Astrocyte of the spinal cord (primary cell): Measurements from ENCODE around the gene PLAAT4.

Experiments
- DNase-seq: peaks from one replicate; pipeline ENCODE4 v3.0.0; 2011; ENCODE audit warnings: low read depth, low spot score
- H3K4me3 ChIP-seq: 2 replicates; pipeline ENCODE4 v1.5.1; 2011; ENCODE audit warnings: low read depth, mild to moderate bottlenecking, low read length, moderate library complexity
- in situ Hi-C: cut with HindIII; loops from 2 replicates; pipeline ENCODE4 v1.10.0; 2017; ENCODE audit warnings: low sequenced_read_pairs
- TF ChIP-seq, protein P1 (sequence below): IDR thresholded peaks from 2 replicates; pipeline ENCODE4 v1.5.1; 2012; ENCODE audit warnings: low read depth, mild to moderate bottlenecking, low read length, inconsistent platforms

PLAAT4 gene

DNA sequence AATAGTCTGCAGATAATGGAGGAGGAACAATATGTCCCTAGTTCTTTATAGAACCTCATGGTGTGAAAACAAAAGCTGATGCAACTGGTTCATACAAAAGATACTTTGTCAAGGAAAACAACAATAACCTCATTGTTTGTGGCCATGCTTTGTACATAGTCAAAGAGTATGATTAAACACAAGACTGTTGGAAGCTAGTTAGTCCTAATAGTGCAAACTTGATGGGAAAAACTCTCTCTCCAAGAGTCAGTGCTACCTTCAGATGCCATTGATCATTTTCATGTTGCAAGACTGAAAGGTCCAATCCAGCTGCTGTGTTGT lies 46.7 kb downstream of the PLAAT4 start:
- TF ChIP-seq, protein P1, sequence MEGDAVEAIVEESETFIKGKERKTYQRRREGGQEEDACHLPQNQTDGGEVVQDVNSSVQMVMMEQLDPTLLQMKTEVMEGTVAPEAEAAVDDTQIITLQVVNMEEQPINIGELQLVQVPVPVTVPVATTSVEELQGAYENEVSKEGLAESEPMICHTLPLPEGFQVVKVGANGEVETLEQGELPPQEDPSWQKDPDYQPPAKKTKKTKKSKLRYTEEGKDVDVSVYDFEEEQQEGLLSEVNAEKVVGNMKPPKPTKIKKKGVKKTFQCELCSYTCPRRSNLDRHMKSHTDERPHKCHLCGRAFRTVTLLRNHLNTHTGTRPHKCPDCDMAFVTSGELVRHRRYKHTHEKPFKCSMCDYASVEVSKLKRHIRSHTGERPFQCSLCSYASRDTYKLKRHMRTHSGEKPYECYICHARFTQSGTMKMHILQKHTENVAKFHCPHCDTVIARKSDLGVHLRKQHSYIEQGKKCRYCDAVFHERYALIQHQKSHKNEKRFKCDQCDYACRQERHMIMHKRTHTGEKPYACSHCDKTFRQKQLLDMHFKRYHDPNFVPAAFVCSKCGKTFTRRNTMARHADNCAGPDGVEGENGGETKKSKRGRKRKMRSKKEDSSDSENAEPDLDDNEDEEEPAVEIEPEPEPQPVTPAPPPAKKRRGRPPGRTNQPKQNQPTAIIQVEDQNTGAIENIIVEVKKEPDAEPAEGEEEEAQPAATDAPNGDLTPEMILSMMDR: no peak

DNA sequence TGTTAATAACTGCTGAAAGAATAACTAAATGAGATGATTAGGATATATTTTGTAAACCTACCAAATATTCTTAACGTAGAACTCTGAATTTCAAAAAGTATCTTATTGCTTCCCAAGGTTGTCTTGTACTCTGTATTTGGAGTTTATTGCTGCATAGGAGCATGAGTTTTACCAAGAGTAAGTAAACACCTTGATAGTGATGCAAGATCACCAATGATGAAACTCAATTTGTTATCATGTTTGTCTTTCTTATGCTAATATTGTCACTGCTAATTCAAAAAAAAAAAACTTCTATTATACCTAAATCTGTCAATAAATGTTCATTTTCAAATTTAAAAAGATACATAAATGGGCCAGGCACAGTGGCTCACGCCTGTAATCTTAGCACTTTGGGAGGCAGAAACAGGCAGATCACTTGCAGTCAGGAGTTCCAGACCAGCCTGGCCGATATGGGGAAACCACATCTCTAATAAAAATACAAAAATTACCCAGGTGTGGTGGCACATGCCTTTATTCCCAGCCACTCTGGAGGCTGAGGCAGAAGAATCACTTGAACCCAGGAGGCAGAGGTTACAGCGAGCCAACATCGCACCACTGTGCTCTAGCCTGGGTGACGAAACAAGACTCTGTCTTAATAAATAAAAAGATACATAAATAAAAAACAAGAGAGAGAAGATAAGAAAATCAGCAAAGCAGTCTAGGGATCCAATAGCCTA lies 50.0 kb downstream of the PLAAT4 start:
- TF ChIP-seq, protein P1: no peak
- no peak for DNase-seq
- no peak overlapping the region for H3K4me3 ChIP-seq
- in situ Hi-C loops: no loop called here

More for the DNA sequence above, 46.7 kb downstream of the PLAAT4 start:
- DNase-seq: no peak
- in situ Hi-C loops: no loop called here
- H3K4me3 ChIP-seq: no peak overlapping the region

DNA sequence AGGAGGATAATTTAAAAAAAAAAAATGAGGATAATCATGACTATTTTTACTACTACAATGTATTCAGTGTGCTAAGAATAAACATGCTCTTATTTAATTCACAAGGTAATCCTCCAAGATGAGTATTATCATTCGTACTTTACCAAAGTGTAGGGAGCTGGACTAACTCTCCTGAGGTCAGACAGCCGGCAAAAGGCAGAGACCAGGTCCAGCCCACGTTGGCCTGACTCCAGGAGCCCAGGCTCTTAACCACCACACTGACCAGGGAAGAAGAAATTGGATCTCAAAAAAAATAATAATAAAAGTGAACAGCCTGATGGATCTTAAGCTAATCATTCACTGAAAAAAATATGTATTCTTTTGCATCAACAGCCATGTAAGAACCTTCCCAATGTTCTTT lies 52.4 kb downstream of the PLAAT4 start:
- in situ Hi-C loops: no loop called here

DNA sequence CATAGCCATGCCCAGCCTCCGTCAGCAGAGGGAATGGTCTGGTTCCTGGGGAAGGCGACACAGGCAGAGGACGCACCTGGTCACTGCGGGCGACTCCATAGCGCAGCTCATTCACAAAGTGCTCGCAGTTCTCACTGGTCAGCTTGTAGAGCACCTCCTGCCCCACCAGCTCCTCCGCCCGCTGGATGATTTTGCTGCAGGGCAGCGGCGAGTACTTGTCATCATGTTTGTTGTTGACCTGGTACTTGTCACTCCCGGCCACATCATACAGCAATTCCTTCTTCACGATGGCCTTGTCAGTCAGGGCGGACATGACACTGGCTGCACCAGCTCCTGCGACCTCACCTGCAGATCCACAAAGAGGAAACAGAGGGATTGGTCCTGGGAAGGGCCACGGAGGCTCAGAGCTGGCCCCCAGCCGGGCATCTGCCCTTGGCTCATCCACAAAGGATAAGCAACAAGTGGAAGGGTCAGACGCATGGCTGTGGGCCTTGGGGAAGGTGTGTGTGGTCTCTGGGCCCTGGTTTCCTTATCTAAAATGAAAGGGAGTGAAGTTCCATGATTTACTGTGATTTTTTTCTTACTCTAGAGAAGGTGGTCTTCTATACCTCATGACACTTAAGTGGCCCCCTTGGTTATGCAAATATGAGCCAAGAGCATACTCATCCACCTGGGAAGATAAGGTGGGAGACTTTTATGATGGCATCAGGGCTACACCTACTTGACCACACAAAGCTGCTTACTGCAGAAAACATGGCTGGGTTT lies 53.6 kb downstream of the PLAAT4 start:
- no peak overlapping the region for H3K4me3 ChIP-seq
- TF ChIP-seq, protein P1: no peak
- DNase-seq: no peak
- in situ Hi-C loops: no loop called here

More for the DNA sequence above, 52.4 kb downstream of the PLAAT4 start:
- no peak for DNase-seq
- no peak overlapping the region for H3K4me3 ChIP-seq
- TF ChIP-seq, protein P1: no peak

DNA sequence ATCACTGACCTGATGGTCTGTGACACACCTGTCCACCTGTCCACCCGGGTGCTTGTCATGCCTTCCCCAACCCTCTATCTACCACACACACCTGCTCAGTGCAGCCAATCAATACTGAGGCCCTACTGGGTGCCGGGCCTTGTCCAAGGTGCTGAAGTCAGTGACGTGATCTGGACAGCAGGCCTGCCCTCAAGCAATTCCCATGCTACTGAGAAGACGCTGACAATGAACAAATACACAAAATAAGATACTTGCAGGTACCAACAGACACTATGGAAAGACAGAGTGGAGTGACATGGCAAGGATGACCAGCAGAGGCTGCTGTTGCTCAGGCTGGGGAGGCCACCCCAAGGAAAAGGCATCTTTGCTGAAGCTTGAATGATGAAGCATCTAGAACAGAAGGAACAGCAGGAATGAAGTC lies 56.4 kb downstream of the PLAAT4 start:
- in situ Hi-C loops: no loop called here
- TF ChIP-seq, protein P1: peak; percentile 78

DNA sequence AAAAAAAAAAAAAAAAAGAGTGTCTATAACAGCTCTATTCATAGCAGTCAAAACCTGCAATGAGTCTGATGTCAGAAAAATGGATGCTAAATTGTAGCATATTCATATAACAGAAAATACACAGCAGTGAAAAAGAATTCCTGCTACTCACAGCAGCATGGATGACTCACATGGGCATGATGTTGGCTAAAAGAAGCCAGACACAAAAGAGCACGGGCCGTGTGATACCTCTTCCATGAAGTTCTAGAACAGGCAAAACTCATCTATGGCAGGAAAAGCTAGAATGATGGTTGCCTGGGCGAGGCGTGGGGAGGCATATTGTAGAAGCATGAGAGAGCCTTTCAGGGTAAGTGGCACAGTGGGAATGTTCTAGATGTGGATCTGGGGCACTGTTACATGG lies 58.7 kb downstream of the PLAAT4 start:
- H3K4me3 ChIP-seq: no peak overlapping the region
- TF ChIP-seq, protein P1: no peak
- in situ Hi-C loops: no loop called here
- DNase-seq: no peak

More for the DNA sequence above, 56.4 kb downstream of the PLAAT4 start:
- H3K4me3 ChIP-seq: no peak overlapping the region
- peak; percentile 30 for DNase-seq
